Effector memory CD8-positive, alpha-beta T cell (primary cell): ENCODE measurements around the gene VOPP1.
"Not testable (repeated sequence)": the region's sequence is repeated elsewhere in the genome, so short reads cannot be mapped to it uniquely, and the experiment has no call there.

ENCODE experiments used
- ATAC-seq: fragments of 150-1000 bp; cut with Tn5 transposase; replicated peaks from 2 replicates; pipeline ENCODE4 v1.10.0; 2021; ENCODE audit warnings: mild to moderate bottlenecking, moderate library complexity
- DNase-seq, 3 experiments: peaks; one replicate each; pipeline ENCODE4 v3.0.0; 2021
- H3K27ac Mint-ChIP-seq, 2 donors: one replicate each; pipeline ENCODE4 v1.8.0; 2022; ENCODE audit warnings: mild to moderate bottlenecking in 2 of 2, mixed read lengths in 2 of 2, moderate library complexity in 2 of 2
- H3K27me3 Mint-ChIP-seq, 2 donors: one replicate each; pipeline ENCODE4 v1.8.0; 2022; ENCODE audit warnings: mixed read lengths in 2 of 2
- H3K36me3 Mint-ChIP-seq: one replicate; pipeline ENCODE4 v1.8.0; 2022; ENCODE audit warnings: mild to moderate bottlenecking, moderate library complexity, mixed read lengths; ENCODE audit not compliant: insufficient read depth
- H3K4me1 Mint-ChIP-seq, 2 donors: one replicate each; pipeline ENCODE4 v1.8.0; 2022; ENCODE audit warnings: low read depth in 2 of 2, mixed read lengths in 2 of 2
- H3K4me3 Mint-ChIP-seq, 2 donors: one replicate each; pipeline ENCODE4 v1.8.0; 2022; ENCODE audit warnings: mild to moderate bottlenecking in 2 of 2, mixed read lengths in 2 of 2, moderate library complexity in 2 of 2
- H3K9me3 Mint-ChIP-seq, 2 donors: one replicate each; pipeline ENCODE4 v1.8.0; 2022; ENCODE audit warnings: mixed read lengths in 2 of 2
- total RNA-seq, 9 experiments: gene quantifications; one replicate each; lab custom pipeline; 2026; lab: John Stamatoyannopoulos, UW

Gene VOPP1
- 41.5 to 98.3 (median 59.2) reads per million in 9 experiments for total RNA-seq

GRCh38 chr7:55572378-55573233, at the start of gene VOPP1:
TSS of gene VOPP1 (minus strand) at chr7:55572502. CDS start at chr7:55572324, 178 bp downstream.
- H3K27ac Mint-ChIP-seq = peak within 1 kb of the TSS; percentile 93 to 95
- no peaks in the 10 kb centered on the region for H3K9me3 Mint-ChIP-seq
- no peaks in the 10 kb centered on the region for H3K27me3 Mint-ChIP-seq
- peaks cover 49 to 57% of the 10 kb centered on the region in 2 donors for H3K4me1 Mint-ChIP-seq
- DNase-seq (peak; percentile 44 to 55 (median 50)), ATAC-seq (peak; percentile 51)
- H3K36me3 Mint-ChIP-seq = peaks cover 17% of the 10 kb centered on the region
- H3K4me3 Mint-ChIP-seq = peak within 1 kb of the TSS; percentile 85 to 93

GRCh38 chr7:55618913-55619312, 46.6 kb upstream of the VOPP1 start:
- peaks cover 31 to 34% of the 10 kb centered on the region in 2 donors for H3K27me3 Mint-ChIP-seq
- DNase-seq = no peak
- no peaks in the 10 kb centered on the region for H3K4me1 Mint-ChIP-seq
- no peaks in the 10 kb centered on the region for H3K36me3 Mint-ChIP-seq
- no peak for ATAC-seq
- H3K9me3 Mint-ChIP-seq = peaks cover 4 to 6% of the 10 kb centered on the region in 2 donors
- no peak overlapping the region for H3K27ac Mint-ChIP-seq
- H3K4me3 Mint-ChIP-seq = no peak overlapping the region

- not testable (repeated sequence) for H3K4me3 Mint-ChIP-seq, H3K4me1 Mint-ChIP-seq, H3K27ac Mint-ChIP-seq, DNase-seq, H3K36me3 Mint-ChIP-seq, ATAC-seq, H3K9me3 Mint-ChIP-seq
- peaks cover 17 to 28% of the 10 kb centered on the region in 2 donors for H3K27me3 Mint-ChIP-seq
Measured at GRCh38 chr7:55614365-55615064, 42.2 kb upstream of the VOPP1 start.

- H3K27ac Mint-ChIP-seq, H3K4me3 Mint-ChIP-seq, ATAC-seq, H3K4me1 Mint-ChIP-seq, H3K36me3 Mint-ChIP-seq, H3K9me3 Mint-ChIP-seq, H3K27me3 Mint-ChIP-seq, DNase-seq: not testable (repeated sequence)
Measured at GRCh38 chr7:55609726-55610125, 37.4 kb upstream of the VOPP1 start.

- H3K27ac Mint-ChIP-seq, H3K4me3 Mint-ChIP-seq, ATAC-seq, H3K9me3 Mint-ChIP-seq, H3K4me1 Mint-ChIP-seq, DNase-seq, H3K27me3 Mint-ChIP-seq, H3K36me3 Mint-ChIP-seq: not testable (repeated sequence)
Measured at GRCh38 chr7:55605661-55606060, 33.4 kb upstream of the VOPP1 start.

GRCh38 chr7:55597944-55598499, 25.7 kb upstream of the VOPP1 start:
- H3K4me3 Mint-ChIP-seq, H3K4me1 Mint-ChIP-seq, H3K9me3 Mint-ChIP-seq, DNase-seq, H3K36me3 Mint-ChIP-seq: not testable (repeated sequence)
- Mint-ChIP-seq H3K27me3 (peaks cover 18 to 28% of the 10 kb centered on the region in 2 donors), H3K27ac (peak overlapping the region in 1 of 2 donors; percentile 26)
- ATAC-seq = peak; percentile 59

GRCh38 chr7:55597214-55597739, 25.0 kb upstream of the VOPP1 start:
- not testable (repeated sequence) for H3K36me3 Mint-ChIP-seq, H3K4me1 Mint-ChIP-seq, ATAC-seq, DNase-seq, H3K9me3 Mint-ChIP-seq, H3K27ac Mint-ChIP-seq, H3K4me3 Mint-ChIP-seq
- H3K27me3 Mint-ChIP-seq = peaks cover 22 to 35% of the 10 kb centered on the region in 2 donors

- H3K27ac Mint-ChIP-seq = no peak overlapping the region
- H3K9me3 Mint-ChIP-seq = no peaks in the 10 kb centered on the region
- no peak overlapping the region for H3K4me3 Mint-ChIP-seq
- H3K27me3 Mint-ChIP-seq = peaks cover 34 to 39% of the 10 kb centered on the region in 2 donors
- ATAC-seq (no peak), DNase-seq (no peak)
- H3K36me3 Mint-ChIP-seq = no peaks in the 10 kb centered on the region
- peaks cover 0 to 8% of the 10 kb centered on the region in 2 donors for H3K4me1 Mint-ChIP-seq
Measured at GRCh38 chr7:55595511-55595910, 23.2 kb upstream of the VOPP1 start.

GRCh38 chr7:55594870-55595269, 22.6 kb upstream of the VOPP1 start:
- Mint-ChIP-seq H3K9me3 (no peaks in the 10 kb centered on the region), H3K27me3 (peaks cover 30 to 44% of the 10 kb centered on the region in 2 donors), H3K27ac (no peak overlapping the region), H3K4me1 (peaks cover 0 to 8% of the 10 kb centered on the region in 2 donors), H3K36me3 (no peaks in the 10 kb centered on the region), H3K4me3 (no peak overlapping the region)
- DNase-seq = no peak
- no peak for ATAC-seq

- Mint-ChIP-seq H3K36me3 (no peaks in the 10 kb centered on the region), H3K4me3 (no peak overlapping the region), H3K27ac (no peak overlapping the region), H3K9me3 (no peaks in the 10 kb centered on the region), H3K27me3 (peaks cover 26 to 44% of the 10 kb centered on the region in 2 donors), H3K4me1 (peaks cover 0 to 8% of the 10 kb centered on the region in 2 donors)
- ATAC-seq (no peak), DNase-seq (no peak)
Measured at GRCh38 chr7:55594414-55594813, 22.1 kb upstream of the VOPP1 start.

GRCh38 chr7:55593515-55594318, 21.4 kb upstream of the VOPP1 start:
- Mint-ChIP-seq H3K9me3 (no peaks in the 10 kb centered on the region), H3K4me3 (no peak overlapping the region), H3K36me3 (no peaks in the 10 kb centered on the region), H3K27me3 (peaks cover 24 to 45% of the 10 kb centered on the region in 2 donors), H3K27ac (no peak overlapping the region), H3K4me1 (peaks cover 0 to 8% of the 10 kb centered on the region in 2 donors)
- peak; percentile 65 to 67 (median 66) for DNase-seq
- peak; percentile 61 for ATAC-seq

- ATAC-seq = no peak
Measured at GRCh38 chr7:55593172-55593514, 20.8 kb upstream of the VOPP1 start.

GRCh38 chr7:55592492-55592891, 20.2 kb upstream of the VOPP1 start:
- DNase-seq (no peak), ATAC-seq (no peak)
- peaks cover 0 to 5% of the 10 kb centered on the region in 2 donors for H3K4me1 Mint-ChIP-seq
- H3K36me3 Mint-ChIP-seq = no peaks in the 10 kb centered on the region
- no peak overlapping the region for H3K4me3 Mint-ChIP-seq
- no peaks in the 10 kb centered on the region for H3K9me3 Mint-ChIP-seq
- H3K27ac Mint-ChIP-seq = no peak overlapping the region
- H3K27me3 Mint-ChIP-seq = peaks cover 18 to 49% of the 10 kb centered on the region in 2 donors

More at GRCh38 chr7:55593172-55593514, 20.8 kb upstream of the VOPP1 start:
- no peak for DNase-seq
- Mint-ChIP-seq H3K36me3 (no peaks in the 10 kb centered on the region), H3K27me3 (peaks cover 22 to 48% of the 10 kb centered on the region in 2 donors), H3K9me3 (no peaks in the 10 kb centered on the region), H3K4me3 (no peak overlapping the region), H3K27ac (no peak overlapping the region), H3K4me1 (peaks cover 0 to 8% of the 10 kb centered on the region in 2 donors)
